Sigmoid colon (tissue), 4 donors: ENCODE results near the gene TOMM20L.

Experiments
- EP300 ChIP-seq, 4 donors: sonication (generic); formaldehyde crosslinking; IDR thresholded peaks; one replicate each; pipeline ENCODE4 v1.6.1; 2017; ENCODE audit warnings: antibody characterized with exemption in 4 of 4
- POLR2A ChIP-seq, 2 donors: fragments of 450-650 bp; IDR thresholded peaks; one replicate each; pipeline ENCODE4 v1.6.1; 2016; ENCODE audit warnings: antibody characterized with exemption in 2 of 2, mild to moderate bottlenecking in 2 of 2, moderate library complexity in 2 of 2
- POLR2AphosphoS5 ChIP-seq, 4 donors: sonication (generic); formaldehyde crosslinking; IDR thresholded peaks; one replicate each; pipeline ENCODE4 v1.6.1; 2017; ENCODE audit warnings: antibody characterized with exemption in 4 of 4
- TF ChIP-seq, protein P1 (sequence below), 4 experiments: fragments of 450-650 bp in 3 of 4; fragments of 200-600 bp in 1 of 4; IDR thresholded peaks; one replicate each; pipeline ENCODE4 v1.5.1; 2016 to 2019; ENCODE audit warnings: antibody characterized with exemption in 4 of 4, mild to moderate bottlenecking in 3 of 4, moderate library complexity in 2 of 4

DNA sequence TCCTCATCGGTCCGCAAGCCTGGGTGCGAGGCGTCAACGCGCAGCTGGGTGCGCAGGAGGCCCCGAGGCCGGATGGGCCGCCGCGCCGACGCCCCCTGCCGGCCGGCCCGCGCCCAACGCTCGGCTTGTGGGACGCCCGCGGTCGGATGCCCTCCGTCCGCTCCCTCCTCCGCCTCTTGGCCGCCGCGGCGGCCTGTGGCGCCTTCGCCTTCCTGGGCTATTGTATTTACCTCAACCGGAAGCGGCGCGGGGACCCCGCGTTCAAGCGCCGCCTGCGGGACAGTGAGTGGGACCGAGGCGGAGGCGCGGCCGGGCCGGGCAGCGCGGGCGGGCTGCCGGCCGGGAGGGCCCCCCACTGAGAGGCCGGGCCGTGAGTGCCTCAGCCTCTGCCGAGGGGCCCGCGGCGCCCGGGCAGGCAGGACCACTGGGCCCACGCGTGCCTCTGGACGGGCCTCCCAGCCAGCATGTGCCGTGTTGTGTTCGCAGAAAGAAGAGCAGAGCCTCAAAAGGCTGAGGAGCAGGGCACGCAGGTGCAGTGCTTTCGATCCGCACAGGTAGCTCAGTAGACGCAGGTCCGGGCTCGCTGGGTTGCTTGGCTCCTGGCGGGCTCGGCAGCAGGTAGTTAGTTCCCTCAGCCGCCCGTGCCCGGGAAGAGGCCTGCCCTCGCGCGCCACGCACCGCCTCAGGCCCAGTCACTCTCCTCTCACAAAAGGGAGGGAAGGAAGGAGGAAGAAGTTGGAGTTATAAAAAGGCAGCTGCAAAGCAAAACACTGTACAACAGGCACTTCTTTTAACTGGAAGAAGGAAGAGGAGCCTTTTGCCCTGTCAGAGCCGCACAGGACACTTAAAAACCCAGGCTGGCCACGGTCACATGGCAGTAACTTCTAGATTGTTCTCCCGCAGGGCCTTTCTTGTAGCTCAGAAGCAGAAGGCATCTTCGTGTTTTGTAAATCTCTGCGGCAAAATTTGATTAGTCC, at the start of gene TOMM20L:
- TF ChIP-seq, protein P1, sequence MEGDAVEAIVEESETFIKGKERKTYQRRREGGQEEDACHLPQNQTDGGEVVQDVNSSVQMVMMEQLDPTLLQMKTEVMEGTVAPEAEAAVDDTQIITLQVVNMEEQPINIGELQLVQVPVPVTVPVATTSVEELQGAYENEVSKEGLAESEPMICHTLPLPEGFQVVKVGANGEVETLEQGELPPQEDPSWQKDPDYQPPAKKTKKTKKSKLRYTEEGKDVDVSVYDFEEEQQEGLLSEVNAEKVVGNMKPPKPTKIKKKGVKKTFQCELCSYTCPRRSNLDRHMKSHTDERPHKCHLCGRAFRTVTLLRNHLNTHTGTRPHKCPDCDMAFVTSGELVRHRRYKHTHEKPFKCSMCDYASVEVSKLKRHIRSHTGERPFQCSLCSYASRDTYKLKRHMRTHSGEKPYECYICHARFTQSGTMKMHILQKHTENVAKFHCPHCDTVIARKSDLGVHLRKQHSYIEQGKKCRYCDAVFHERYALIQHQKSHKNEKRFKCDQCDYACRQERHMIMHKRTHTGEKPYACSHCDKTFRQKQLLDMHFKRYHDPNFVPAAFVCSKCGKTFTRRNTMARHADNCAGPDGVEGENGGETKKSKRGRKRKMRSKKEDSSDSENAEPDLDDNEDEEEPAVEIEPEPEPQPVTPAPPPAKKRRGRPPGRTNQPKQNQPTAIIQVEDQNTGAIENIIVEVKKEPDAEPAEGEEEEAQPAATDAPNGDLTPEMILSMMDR (IDR thresholded peaks at IDR 0.05), result peak in 2 of 4 experiments; percentile 43 to 94
- no peak for TF ChIP-seq POLR2A (IDR thresholded peaks at IDR 0.05)
- TF ChIP-seq EP300 (IDR thresholded peaks at IDR 0.05), result no peak
- peak in 1 of 4 donors; percentile 13 for TF ChIP-seq POLR2AphosphoS5 (IDR thresholded peaks at IDR 0.05)
